ENCODE measurements around the gene PRUNE1.

- TF ChIP-seq CTCF (IDR thresholded peaks at IDR 0.05; ENCODE audit: low read length) (no peak), EZH2 (optimal IDR thresholded peaks at IDR 0.05; ENCODE audit: low read depth, low read length) (no peak), EZH2phosphoT487 (IDR thresholded peaks at IDR 0.05; ENCODE audit: low read length) (no peak)
Measured at GRCh38 chr1:150997126-150997872, 10.9 kb upstream of the PRUNE1 start.
